Lung (tissue), 13 donors: Measurements from ENCODE around the gene MDP1. TPM values are rescaled to one million over a fixed set of nuclear protein-coding genes. Genes with fewer than 3 reads are reported as not detected.

Experiments
- ATAC-seq: fragments of 200-7000 bp; cut with Tn5 transposase; one replicate; pipeline ENCODE4 v1.9.1; 2020; ENCODE audit warnings: moderate number of reproducible peaks; ENCODE audit not compliant: insufficient read depth, low FRiP score
- DNase-seq, 3 donors: peaks; one replicate each; pipeline ENCODE4 v3.0.0-alpha.2; 2013 to 2017
- H3K27ac ChIP-seq, 2 donors: one replicate each; pipeline ENCODE4 v1.5.1; 2013; ENCODE audit warnings: mild to moderate bottlenecking in 2 of 2, moderate library complexity in 2 of 2, control low read depth in 1 of 2, inconsistent platforms in 1 of 2, low read depth in 1 of 2, low read length in 1 of 2
- H3K27me3 ChIP-seq, 3 donors: one replicate each; pipeline ENCODE4 v1.5.1; 2013; ENCODE audit warnings: low read length in 2 of 3; ENCODE audit not compliant: control insufficient read depth in 3 of 3, insufficient read depth in 3 of 3
- H3K36me3 ChIP-seq, 4 donors: one replicate each; pipeline ENCODE4 v1.5.1; 2013; ENCODE audit warnings: low read length in 4 of 4, mild to moderate bottlenecking in 1 of 4, moderate library complexity in 1 of 4; ENCODE audit not compliant: control insufficient read depth in 4 of 4, insufficient read depth in 4 of 4
- H3K4me1 ChIP-seq, 5 donors: one replicate each; pipeline ENCODE4 v1.5.1; 2013; ENCODE audit warnings: low read length in 5 of 5, mild to moderate bottlenecking in 2 of 5, moderate library complexity in 1 of 5; ENCODE audit not compliant: control insufficient read depth in 5 of 5, insufficient read depth in 5 of 5
- H3K4me3 ChIP-seq: one replicate; pipeline ENCODE4 v1.5.1; 2013; ENCODE audit warnings: mild to moderate bottlenecking, control low read depth, moderate library complexity
- H3K9ac ChIP-seq, 2 donors: one replicate each; pipeline ENCODE4 v1.5.1; 2013; ENCODE audit warnings: low read length in 2 of 2, control low read depth in 1 of 2; ENCODE audit not compliant: insufficient read depth in 1 of 2
- H3K9me3 ChIP-seq, 4 donors: one replicate each; pipeline ENCODE4 v1.5.1; 2013; ENCODE audit warnings: low read length in 3 of 4, mild to moderate bottlenecking in 1 of 4, moderate library complexity in 1 of 4; ENCODE audit not compliant: control insufficient read depth in 4 of 4, insufficient read depth in 3 of 4
- CTCF ChIP-seq: IDR thresholded peaks from 2 replicates; pipeline ENCODE4 v1.5.1; 2012; ENCODE audit warnings: mild to moderate bottlenecking; ENCODE audit errors: control extremely low read depth, extremely low read depth
- WGBS, 2 donors: extraction: QIAGEN DNeasy Blood & Tissue Kit; methylation state at CpG; one replicate each; pipeline ENCODE4 v1.1.7; 2013; 5-methylcytosine and 5-hydroxymethylcytosine counted together
- polyA plus RNA-seq, 2 donors: library from polyadenylated mRNA; stranded (reverse); fragments of 200-250 nt; gene quantifications; one replicate each; pipeline ENCODE4 v1.2.1, GENCODE V29; 2013
- small RNA-seq: library from RNA; depleted of rRNA; stranded (forward); fragments of <200 nt; gene quantifications from one replicate; pipeline ENCODE3, GENCODE V24; 2014; ENCODE audit warnings: low replicate concordance
- total RNA-seq, 2 donors: library from RNA; depleted of rRNA in 1 of 2; stranded (reverse); fragments of >200 nt in 1 of 2; gene quantifications; one replicate each; pipeline ENCODE4 v1.2.1, GENCODE V29; 2014 to 2021
- donor health status: control.
- donor health status: control.
- donor health status: Bipolar disorder and iron deficiency.
- donor health status: healthy.
- donor health status: DM: yes; HTN: yes; CAD: no.

Gene MDP1
- total and polyA plus RNA-seq, 4 donors, result 17.2 to 31.4 (median 22.8) TPM

- no peak for ATAC-seq
- peaks cover 22 to 50% (median 33%) of the 10 kb centered on the region in 4 donors for H3K36me3 ChIP-seq
- WGBS, 2 donors, result 76 to 81% methylated on average over 3 of the region's 3 CpGs
Observed at GRCh38 chr14:24167469-24168114, 48.3 kb downstream of the MDP1 start.

GRCh38 chr14:24165785-24166184, 50.1 kb downstream of the MDP1 start:
- Histone ChIP-seq H3K4me3 (no peak overlapping the region), H3K36me3 (peaks cover 22 to 46% (median 34%) of the 10 kb centered on the region in 4 donors), H3K4me1 (peaks cover 0 to 13% (median 8%) of the 10 kb centered on the region in 5 donors), H3K27ac (peak overlapping the region in 1 of 2 donors; percentile 34), H3K27me3 (no peaks in the 10 kb centered on the region), H3K9ac (no peak overlapping the region), H3K9me3 (no peaks in the 10 kb centered on the region)
- TF ChIP-seq CTCF, result no peak
- no peak for DNase-seq
- ATAC-seq, result no peak
- 83 to 94% methylated on average over 5 of the region's 5 CpGs for WGBS, 2 donors

More at GRCh38 chr14:24167469-24168114, 48.3 kb downstream of the MDP1 start:
- no peak for TF ChIP-seq CTCF
- H3K27ac ChIP-seq, result peak overlapping the region in 1 of 2 donors; percentile 61
- H3K4me3 ChIP-seq, result no peak overlapping the region
- H3K27me3 ChIP-seq, result no peaks in the 10 kb centered on the region
- no peaks in the 10 kb centered on the region for H3K9me3 ChIP-seq
- no peak overlapping the region for H3K9ac ChIP-seq
- DNase-seq, result no peak
- peaks cover 0 to 14% (median 4%) of the 10 kb centered on the region in 5 donors for H3K4me1 ChIP-seq

- Histone ChIP-seq H3K36me3 (peaks cover 22 to 52% (median 41%) of the 10 kb centered on the region in 4 donors), H3K4me1 (peaks cover 0 to 15% (median 8%) of the 10 kb centered on the region in 5 donors)
Observed at GRCh38 chr14:24164518-24164991, 51.3 kb downstream of the MDP1 start.

More at GRCh38 chr14:24164518-24164991, 51.3 kb downstream of the MDP1 start:
- Histone ChIP-seq H3K27ac (no peak overlapping the region), H3K9ac (no peak overlapping the region), H3K4me3 (no peak overlapping the region), H3K9me3 (no peaks in the 10 kb centered on the region), H3K27me3 (no peaks in the 10 kb centered on the region)
- peak in 1 of 3 donors; percentile 11 for DNase-seq
- no peak for TF ChIP-seq CTCF
- no peak for ATAC-seq
- WGBS, 2 donors, result 90 to 97% methylated on average over 14 of the region's 14 CpGs

Small RNA genes within 50 kb of the gene (small RNA-seq; reads per million reads assigned to genes)
- gene AL136295.4 (not detected), gene CHMP4A (not detected), gene IPO4 (0.06 reads per million), gene IRF9 (not detected), gene MDP1 (not detected)

Other genes starting within 250 kb of the MDP1 start
Only the 30 nearest of the 34 such genes appear.
- 1 to 10 TPM in 1 of 2 donors, under 1 TPM in 1; 0.37 to 2.4 TPM for gene CARMIL3, start 164.1 kb downstream of the MDP1 start, total RNA-seq
- under 1 TPM; 0.71 to 0.85 TPM for gene CARMIL3, start 164.1 kb downstream of the MDP1 start, polyA plus RNA-seq
- not detected for gene CPNE6, start 144.5 kb downstream of the MDP1 start, total RNA-seq
- gene CPNE6, start 144.5 kb downstream of the MDP1 start, polyA plus RNA-seq, result not detected
- 10 to 100 TPM in 1 of 2 donors, 1 to 10 TPM in 1; 8.9 to 91.7 TPM for gene PCK2, start 121.8 kb downstream of the MDP1 start, total RNA-seq
- 10 to 100 TPM; 35.2 to 41.2 TPM for gene PCK2, start 121.8 kb downstream of the MDP1 start, polyA plus RNA-seq
- gene DCAF11, start 101.3 kb downstream of the MDP1 start, total RNA-seq, result 100 to 1,000 TPM in 1 of 2 donors, 10 to 100 TPM in 1; 68.9 to 153 TPM
- gene DCAF11, start 101.3 kb downstream of the MDP1 start, polyA plus RNA-seq, result 10 to 100 TPM; 26.4 to 59.4 TPM
- gene NRL, start 101.1 kb downstream of the MDP1 start, total RNA-seq, result 1 to 10 TPM; 3.6 to 5.4 TPM
- 1 to 10 TPM; 2.7 TPM for gene NRL, start 101.1 kb downstream of the MDP1 start, polyA plus RNA-seq
- gene FITM1, start 85.4 kb downstream of the MDP1 start, total RNA-seq, result under 1 TPM; 0.48 to 0.83 TPM
- 1 to 10 TPM in 1 of 2 donors, under 1 TPM in 1; 0.93 to 1.4 TPM for gene FITM1, start 85.4 kb downstream of the MDP1 start, polyA plus RNA-seq
- gene PSME1, start 79.9 kb downstream of the MDP1 start, total RNA-seq, result 100 to 1,000 TPM; 125 to 192 TPM
- gene PSME1, start 79.9 kb downstream of the MDP1 start, polyA plus RNA-seq, result 100 to 1,000 TPM; 286 to 311 TPM
- 10 to 100 TPM in 1 of 2 donors, 1 to 10 TPM in 1; 4.6 to 24.3 TPM for gene EMC9, start 74.5 kb downstream of the MDP1 start, total RNA-seq
- 10 to 100 TPM; 15.7 to 29.4 TPM for gene EMC9, start 74.5 kb downstream of the MDP1 start, polyA plus RNA-seq
- 100 to 1,000 TPM in 1 of 2 donors, 10 to 100 TPM in 1; 89.1 to 178 TPM for gene PSME2, start 69.5 kb downstream of the MDP1 start, total RNA-seq
- gene PSME2, start 69.5 kb downstream of the MDP1 start, polyA plus RNA-seq, result 100 to 1,000 TPM; 283 to 328 TPM
- gene RNF31, start 68.6 kb downstream of the MDP1 start, total RNA-seq, result 10 to 100 TPM; 31.7 to 82.4 TPM
- gene RNF31, start 68.6 kb downstream of the MDP1 start, polyA plus RNA-seq, result 10 to 100 TPM; 44.1 to 78.6 TPM
- gene IRF9, start 54.8 kb downstream of the MDP1 start, total RNA-seq, result 100 to 1,000 TPM in 1 of 2 donors, 10 to 100 TPM in 1; 75.3 to 111 TPM
- gene IRF9, start 54.8 kb downstream of the MDP1 start, polyA plus RNA-seq, result 100 to 1,000 TPM in 1 of 2 donors, 10 to 100 TPM in 1; 79.9 to 124 TPM
- 10 to 100 TPM; 13.3 to 48.1 TPM for gene REC8, start 44.0 kb downstream of the MDP1 start, total RNA-seq
- 10 to 100 TPM; 23.8 to 35.1 TPM for gene REC8, start 44.0 kb downstream of the MDP1 start, polyA plus RNA-seq
- 10 to 100 TPM; 22.0 to 78.9 TPM for gene IPO4, start 27.2 kb downstream of the MDP1 start, total RNA-seq
- 10 to 100 TPM; 13.0 to 34.8 TPM for gene IPO4, start 27.2 kb downstream of the MDP1 start, polyA plus RNA-seq
- 10 to 100 TPM; 42.3 to 71.9 TPM for gene TM9SF1, start 20.6 kb downstream of the MDP1 start, total RNA-seq
- 10 to 100 TPM; 32.7 to 61.7 TPM for gene TM9SF1, start 20.6 kb downstream of the MDP1 start, polyA plus RNA-seq
- 1 to 10 TPM in 1 of 2 donors, not detected in 1; 1.2 TPM for gene TSSK4, start 10.4 kb downstream of the MDP1 start, total RNA-seq
- gene TSSK4, start 10.4 kb downstream of the MDP1 start, polyA plus RNA-seq, result under 1 TPM; 0.02 to 0.10 TPM
- 10 to 100 TPM; 37.2 to 50.8 TPM for gene CHMP4A, start 2.6 kb downstream of the MDP1 start, total RNA-seq
- gene CHMP4A, start 2.6 kb downstream of the MDP1 start, polyA plus RNA-seq, result 100 to 1,000 TPM in 1 of 2 donors, 10 to 100 TPM in 1; 70.4 to 103 TPM
- 100 to 1,000 TPM in 1 of 2 donors, 10 to 100 TPM in 1; 69.5 to 147 TPM for gene NEDD8, start 16.3 kb upstream of the MDP1 start, total RNA-seq
- gene NEDD8, start 16.3 kb upstream of the MDP1 start, polyA plus RNA-seq, result 100 to 1,000 TPM; 242 to 246 TPM
- 10 to 100 TPM; 63.1 TPM for gene GMPR2, start 16.9 kb upstream of the MDP1 start, total RNA-seq
- gene GMPR2, start 16.9 kb upstream of the MDP1 start, polyA plus RNA-seq, result 10 to 100 TPM; 42.9 to 71.1 TPM
- gene TINF2, start 26.6 kb upstream of the MDP1 start, total RNA-seq, result 10 to 100 TPM; 48.2 to 89.1 TPM
- gene TINF2, start 26.6 kb upstream of the MDP1 start, polyA plus RNA-seq, result 10 to 100 TPM; 45.2 to 82.6 TPM
- gene TGM1, start 47.1 kb upstream of the MDP1 start, total RNA-seq, result 1 to 10 TPM; 1.9 to 8.8 TPM
- gene TGM1, start 47.1 kb upstream of the MDP1 start, polyA plus RNA-seq, result 10 to 100 TPM in 1 of 2 donors, 1 to 10 TPM in 1; 9.8 to 11.3 TPM
- 10 to 100 TPM; 19.7 to 55.8 TPM for gene RABGGTA, start 55.5 kb upstream of the MDP1 start, total RNA-seq
- 10 to 100 TPM; 40.3 to 45.4 TPM for gene RABGGTA, start 55.5 kb upstream of the MDP1 start, polyA plus RNA-seq
- 10 to 100 TPM; 20.8 to 24.0 TPM for gene DHRS1, start 83.7 kb upstream of the MDP1 start, total RNA-seq
- 10 to 100 TPM; 20.6 to 27.8 TPM for gene DHRS1, start 83.7 kb upstream of the MDP1 start, polyA plus RNA-seq
- gene NOP9, start 83.8 kb upstream of the MDP1 start, total RNA-seq, result 10 to 100 TPM; 14.1 to 25.9 TPM
- 10 to 100 TPM; 12.1 to 13.5 TPM for gene NOP9, start 83.8 kb upstream of the MDP1 start, polyA plus RNA-seq
- gene CIDEB, start 91.9 kb upstream of the MDP1 start, total RNA-seq, result 10 to 100 TPM in 1 of 2 donors, 1 to 10 TPM in 1; 9.6 to 18.8 TPM
- 10 to 100 TPM in 1 of 2 donors, 1 to 10 TPM in 1; 8.3 to 19.7 TPM for gene CIDEB, start 91.9 kb upstream of the MDP1 start, polyA plus RNA-seq
- 10 to 100 TPM in 1 of 2 donors, 1 to 10 TPM in 1; 5.8 to 14.0 TPM for gene LTB4R2, start 94.1 kb upstream of the MDP1 start, total RNA-seq
- 1 to 10 TPM; 1.8 to 5.5 TPM for gene LTB4R2, start 94.1 kb upstream of the MDP1 start, polyA plus RNA-seq
- 10 to 100 TPM in 1 of 2 donors, 1 to 10 TPM in 1; 4.4 to 14.8 TPM for gene LTB4R, start 95.4 kb upstream of the MDP1 start, total RNA-seq
- gene LTB4R, start 95.4 kb upstream of the MDP1 start, polyA plus RNA-seq, result 10 to 100 TPM in 1 of 2 donors, 1 to 10 TPM in 1; 7.3 to 47.0 TPM
- gene ADCY4, start 119.0 kb upstream of the MDP1 start, total RNA-seq, result 10 to 100 TPM; 35.7 to 36.3 TPM
- gene ADCY4, start 119.0 kb upstream of the MDP1 start, polyA plus RNA-seq, result 10 to 100 TPM; 22.6 to 42.8 TPM
- gene RIPK3, start 123.9 kb upstream of the MDP1 start, total RNA-seq, result 10 to 100 TPM in 1 of 2 donors, 1 to 10 TPM in 1; 6.4 to 26.0 TPM
- gene RIPK3, start 123.9 kb upstream of the MDP1 start, polyA plus RNA-seq, result 10 to 100 TPM; 13.0 to 23.4 TPM
- gene NFATC4, start 152.1 kb upstream of the MDP1 start, total RNA-seq, result 10 to 100 TPM; 38.2 to 38.6 TPM
- gene NFATC4, start 152.1 kb upstream of the MDP1 start, polyA plus RNA-seq, result 10 to 100 TPM; 13.9 to 71.4 TPM
- 10 to 100 TPM; 16.1 to 49.8 TPM for gene NYNRIN, start 182.9 kb upstream of the MDP1 start, total RNA-seq
- gene NYNRIN, start 182.9 kb upstream of the MDP1 start, polyA plus RNA-seq, result 1 to 10 TPM; 2.9 to 4.2 TPM